Left ventricle myocardium superior (tissue), 1 donor: ENCODE data around the gene CRIM1. TPM values are rescaled to one million over a fixed set of nuclear protein-coding genes. Genes with fewer than 3 reads are reported as not detected.
A peak's percentile ranks its signal among the peaks of the same experiment; 100 is the strongest.

Source experiments
- ATAC-seq: fragments of 200-7000 bp; cut with Tn5 transposase; one replicate; pipeline ENCODE4 v1.9.1; 2020; ENCODE audit warnings: mild to moderate bottlenecking, moderate library complexity
- DNase-seq: peaks from one replicate; pipeline ENCODE4 v3.0.0-alpha.2; 2020
- intact Hi-C: fragments of 100-400 bp; cut with micrococcal nuclease; formaldehyde crosslinking; loops from one replicate; pipeline ENCODE4 v1.11.0; 2022
- total RNA-seq: library from RNA; stranded (reverse); fragmentation: NEBNext Ultra II Directional; extraction: Animal tissue kit (Norgen Biotek cat#: 25700); gene quantifications from one replicate; pipeline ENCODE4 v1.2.1, GENCODE V29; 2021
- donor health status: DM: no; HTN: yes; CAD: no; lungs with severe emphysema.

The CRIM1 gene
- total RNA-seq, 1 donor from 2014 or later, result 26.0 TPM

- intact Hi-C loops, result no loop called here
- peak; percentile 20 for ATAC-seq
- no peak for DNase-seq
Observed at GRCh38 chr2:36389577-36389976, 34.0 kb downstream of the CRIM1 start.

DNA sequence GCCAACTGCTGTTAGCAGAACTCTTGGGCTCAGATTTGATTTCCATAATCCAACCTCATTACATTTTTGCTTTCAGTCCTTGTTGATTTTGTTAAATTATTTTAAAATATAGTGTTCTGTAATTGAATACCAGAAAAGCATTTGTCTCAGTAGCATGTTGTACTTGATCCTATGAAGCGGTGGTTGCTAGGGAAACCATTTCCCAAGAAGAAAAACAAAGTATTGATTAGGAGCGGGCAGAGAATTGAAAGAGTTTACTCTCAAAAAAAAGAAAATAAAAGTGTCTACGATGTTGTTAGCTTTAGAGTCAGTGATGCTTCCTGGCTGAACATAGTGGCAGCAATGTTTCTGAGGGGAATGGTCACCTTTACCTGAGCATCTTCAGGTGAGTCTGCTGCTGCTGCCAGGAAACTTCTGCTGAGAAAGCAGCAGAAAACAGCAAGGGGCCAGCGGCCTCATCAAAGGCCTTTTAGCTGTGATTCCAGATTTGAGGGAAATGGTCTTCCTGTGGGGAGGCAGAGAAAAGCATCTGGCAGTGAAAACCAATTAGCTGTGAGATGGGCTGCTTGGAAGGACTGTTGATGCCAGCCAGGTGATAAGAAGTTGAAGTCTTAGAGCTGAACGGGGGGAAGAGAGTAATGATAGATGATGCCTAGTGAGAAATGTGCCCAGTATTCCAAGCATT, 37.1 kb downstream of the CRIM1 start:
- intact Hi-C loops, result no loop called here
- no peak for DNase-seq
- ATAC-seq, result no peak

DNA sequence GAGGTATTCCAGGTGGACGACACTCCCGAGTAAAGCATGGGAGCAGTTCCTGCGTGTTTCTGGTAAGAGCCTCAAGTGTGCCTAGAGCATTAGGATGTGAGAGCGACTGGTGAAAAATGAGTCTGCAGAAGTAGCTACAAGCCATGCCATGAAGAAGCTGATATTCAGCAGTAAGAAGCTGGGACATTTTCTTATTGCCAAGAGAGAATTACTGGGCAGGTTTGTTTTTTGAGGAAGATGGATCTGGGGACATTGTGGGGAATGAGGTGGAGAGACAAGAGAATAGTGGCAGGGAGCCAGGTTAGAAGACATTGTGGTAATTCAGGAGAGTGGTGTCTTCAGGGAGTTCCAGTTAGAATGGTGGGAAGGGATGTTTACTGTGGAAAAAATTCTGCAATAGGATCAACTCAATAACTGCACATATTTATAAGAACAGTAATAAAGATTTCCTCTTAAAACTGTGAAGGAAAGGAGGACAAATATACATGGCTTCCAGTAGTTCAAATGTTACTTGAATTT, 38.2 kb downstream of the CRIM1 start:
- intact Hi-C loops, result no loop called here
- ATAC-seq (peak; percentile 25), DNase-seq (no peak)

DNA sequence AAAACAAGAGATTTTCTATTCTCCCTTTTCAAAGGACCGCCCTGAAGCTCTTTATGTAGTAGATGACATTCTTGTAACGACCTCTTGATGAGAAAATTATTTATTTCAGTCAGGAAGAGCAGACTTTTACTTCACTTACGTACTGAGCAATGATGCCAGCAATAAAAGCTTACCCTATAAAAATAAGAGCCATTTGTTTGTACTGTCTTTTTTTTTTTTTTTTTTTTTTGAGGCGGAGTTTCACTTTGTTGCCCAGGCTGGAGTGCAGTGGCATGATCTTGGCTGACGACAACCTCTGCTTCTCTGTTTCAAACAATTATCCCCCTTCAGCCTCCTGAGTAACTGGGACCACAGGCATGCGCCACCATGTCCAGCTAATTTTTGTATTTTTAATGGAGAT, 39.2 kb downstream of the CRIM1 start:
- ATAC-seq (no peak), DNase-seq (no peak)
- intact Hi-C loops, result no loop called here

- DNase-seq, result no peak
- ATAC-seq, result no peak
- intact Hi-C loops, result no loop called here
Observed at GRCh38 chr2:36395866-36396265, 40.3 kb downstream of the CRIM1 start.

GRCh38 chr2:36396878-36397539, 41.4 kb downstream of the CRIM1 start:
- ATAC-seq (no peak), DNase-seq (no peak)
- intact Hi-C loops, result no loop called here

GRCh38 chr2:36397728-36398413, 42.3 kb downstream of the CRIM1 start:
- intact Hi-C loops, result no loop called here
- DNase-seq, result no peak
- no peak for ATAC-seq

- intact Hi-C loops, result no loop called here
- ATAC-seq, result no peak
- DNase-seq, result no peak
Observed at GRCh38 chr2:36399050-36399449, 43.5 kb downstream of the CRIM1 start.

- no peak for ATAC-seq
- DNase-seq, result no peak
- intact Hi-C loops, result no loop called here
Observed at GRCh38 chr2:36403675-36404230, 48.2 kb downstream of the CRIM1 start.

GRCh38 chr2:36404318-36404717, 48.7 kb downstream of the CRIM1 start:
- DNase-seq, result no peak
- intact Hi-C loops, result no loop called here
- no peak for ATAC-seq

- intact Hi-C loops, result no loop called here
- ATAC-seq, result no peak
- DNase-seq, result no peak
Observed at GRCh38 chr2:36404754-36405153, 49.2 kb downstream of the CRIM1 start.

DNA sequence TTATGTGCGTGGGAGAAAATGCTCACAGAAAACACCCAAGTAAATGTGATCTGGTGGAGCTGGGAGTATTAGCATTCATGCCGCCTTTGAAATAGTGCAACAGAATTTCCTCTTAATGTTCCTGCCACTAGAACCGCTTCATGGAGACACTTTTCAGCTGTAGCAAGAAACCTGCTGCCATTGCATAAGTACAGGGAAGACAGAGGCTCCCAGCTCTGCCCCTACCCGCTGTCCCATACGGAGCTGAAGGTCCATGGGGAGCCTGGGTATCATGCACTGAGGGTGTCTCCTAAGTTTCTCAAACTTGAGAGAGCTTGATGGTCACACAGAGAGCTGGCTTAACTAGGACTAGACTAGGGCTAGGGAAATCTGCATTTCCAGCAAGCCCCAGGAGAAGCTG, 49.6 kb downstream of the CRIM1 start:
- no peak for ATAC-seq
- intact Hi-C loops, result no loop called here
- DNase-seq, result no peak

- no peak for DNase-seq
- intact Hi-C loops, result no loop called here
- ATAC-seq, result no peak
Observed at GRCh38 chr2:36406296-36406695, 50.7 kb downstream of the CRIM1 start.

DNA sequence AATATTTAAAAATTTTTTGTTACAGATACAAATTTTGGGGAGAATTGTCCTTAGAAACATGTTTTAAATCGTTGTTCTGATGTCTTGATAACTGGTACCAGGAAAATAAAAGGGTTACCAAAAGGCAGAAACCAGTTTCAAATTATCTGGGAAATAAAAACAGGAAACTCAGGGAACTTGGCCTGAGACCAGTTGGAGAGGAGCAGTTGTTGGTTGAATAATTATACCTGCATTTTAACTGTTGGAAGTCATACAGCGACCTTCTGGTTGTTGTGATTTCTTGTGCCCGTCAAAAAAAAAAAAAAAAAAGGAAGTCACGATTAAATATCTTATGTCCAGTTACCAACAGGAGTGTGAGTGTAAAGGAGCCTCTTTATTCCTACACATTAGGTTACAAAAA, 51.8 kb downstream of the CRIM1 start:
- intact Hi-C loops, result no loop called here
- ATAC-seq (no peak), DNase-seq (no peak)

DNA sequence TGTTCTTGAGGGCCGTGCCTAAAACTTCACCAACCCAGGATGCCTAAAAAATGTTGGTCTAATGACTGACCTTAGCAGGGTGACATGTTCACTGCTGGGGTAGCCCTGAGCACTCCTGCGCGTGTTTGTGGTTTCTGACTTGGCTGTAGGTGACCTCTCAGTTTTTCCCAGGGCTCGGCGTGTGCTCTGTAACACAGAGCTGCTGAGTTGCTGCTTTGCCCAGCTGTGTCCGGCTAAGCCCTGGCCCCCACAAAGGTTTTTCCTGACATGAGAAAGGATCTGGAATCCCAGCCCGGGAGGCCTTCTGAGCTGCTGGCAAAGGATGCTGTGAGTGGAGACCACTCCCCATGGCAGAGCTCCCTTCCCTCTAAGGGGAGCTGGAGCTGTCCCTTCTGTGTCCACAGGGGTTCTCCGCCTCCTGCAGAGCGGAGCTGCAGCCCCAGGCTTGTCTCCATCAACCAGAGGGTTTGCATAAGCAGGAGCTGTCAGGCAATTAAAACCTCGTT, 52.7 kb downstream of the CRIM1 start:
- ATAC-seq (peak; percentile 76), DNase-seq (peak; percentile 33)
- intact Hi-C loops, result no loop called here

- no peak for ATAC-seq
- intact Hi-C loops, result no loop called here
- DNase-seq, result no peak
Observed at GRCh38 chr2:36409335-36409734, 53.8 kb downstream of the CRIM1 start.

GRCh38 chr2:36409935-36410334, 54.4 kb downstream of the CRIM1 start:
- DNase-seq (no peak), ATAC-seq (no peak)
- intact Hi-C loops, result no loop called here

DNA sequence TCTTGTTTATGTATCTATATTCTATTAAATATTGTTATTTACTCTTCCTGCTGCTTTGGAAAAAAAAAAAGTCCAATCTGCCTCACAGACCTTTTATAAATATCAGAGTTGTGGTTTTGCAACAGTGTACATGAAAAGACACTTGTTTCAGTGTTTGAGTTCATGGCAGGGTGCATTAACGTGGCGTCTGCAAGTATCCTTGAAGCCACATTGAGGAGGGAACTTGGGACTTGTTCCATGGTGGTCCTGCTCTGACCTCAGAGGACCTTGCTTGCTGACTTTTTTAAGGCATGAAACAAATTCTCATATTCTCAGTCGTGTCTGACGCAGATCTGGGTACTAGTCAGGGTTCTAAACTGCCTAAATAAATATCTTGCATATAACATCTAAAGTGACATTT, 55.1 kb downstream of the CRIM1 start:
- DNase-seq, result no peak
- intact Hi-C loops, result no loop called here
- ATAC-seq, result no peak

- intact Hi-C loops, result no loop called here
- DNase-seq, result no peak
- no peak for ATAC-seq
Observed at GRCh38 chr2:36411962-36412444, 56.4 kb downstream of the CRIM1 start.

- ATAC-seq (peak; percentile 18), DNase-seq (no peak)
- intact Hi-C loops, result no loop called here
Observed at GRCh38 chr2:36413218-36413617, 57.6 kb downstream of the CRIM1 start.
